Activated naive CD4-positive, alpha-beta T cell (primary cell): ENCODE measurements around the gene L3MBTL1.
"Not testable (repeated sequence)": the region's sequence is repeated elsewhere in the genome, so short reads cannot be mapped to it uniquely, and the experiment has no call there.

ENCODE experiments used
- DNase-seq, 4 experiments: peaks; one replicate each; lab custom pipeline; 2025; lab: John Stamatoyannopoulos, UW

Gene L3MBTL1

GRCh38 chr20:43507150-43508080 lies at the start of gene L3MBTL1:
Gene L3MBTL1 (plus strand): TSS chr20:43507697. CDS start chr20:43513504, 5,807 bp downstream.
- DNase-seq = no peak

DNA sequence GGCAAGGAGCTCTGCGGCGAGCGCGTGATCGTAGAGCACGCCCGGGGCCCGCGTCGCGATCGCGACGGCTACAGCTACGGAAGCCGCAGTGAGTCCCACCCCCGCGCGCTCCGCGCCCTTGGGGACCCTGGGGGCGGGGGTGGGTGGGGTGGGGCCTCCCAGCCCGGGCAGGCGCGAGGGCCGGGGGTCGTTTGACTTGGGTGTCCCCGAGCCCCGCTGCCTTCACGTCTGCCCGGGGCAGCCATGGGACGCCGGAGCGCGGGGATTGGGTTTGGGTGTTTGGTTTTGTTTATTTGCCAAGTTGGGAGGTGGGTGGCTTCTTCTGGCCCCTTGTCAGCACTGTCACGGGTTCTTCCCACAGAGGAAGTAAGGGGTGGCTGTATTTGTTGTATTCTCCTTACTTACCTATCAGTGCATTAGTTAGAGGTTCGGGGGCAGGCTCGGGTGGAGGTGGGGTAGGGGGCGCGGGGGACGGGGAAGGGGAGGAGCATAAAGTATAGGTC lies 49.0 kb upstream of the L3MBTL1 start:
- no peak for DNase-seq

DNA sequence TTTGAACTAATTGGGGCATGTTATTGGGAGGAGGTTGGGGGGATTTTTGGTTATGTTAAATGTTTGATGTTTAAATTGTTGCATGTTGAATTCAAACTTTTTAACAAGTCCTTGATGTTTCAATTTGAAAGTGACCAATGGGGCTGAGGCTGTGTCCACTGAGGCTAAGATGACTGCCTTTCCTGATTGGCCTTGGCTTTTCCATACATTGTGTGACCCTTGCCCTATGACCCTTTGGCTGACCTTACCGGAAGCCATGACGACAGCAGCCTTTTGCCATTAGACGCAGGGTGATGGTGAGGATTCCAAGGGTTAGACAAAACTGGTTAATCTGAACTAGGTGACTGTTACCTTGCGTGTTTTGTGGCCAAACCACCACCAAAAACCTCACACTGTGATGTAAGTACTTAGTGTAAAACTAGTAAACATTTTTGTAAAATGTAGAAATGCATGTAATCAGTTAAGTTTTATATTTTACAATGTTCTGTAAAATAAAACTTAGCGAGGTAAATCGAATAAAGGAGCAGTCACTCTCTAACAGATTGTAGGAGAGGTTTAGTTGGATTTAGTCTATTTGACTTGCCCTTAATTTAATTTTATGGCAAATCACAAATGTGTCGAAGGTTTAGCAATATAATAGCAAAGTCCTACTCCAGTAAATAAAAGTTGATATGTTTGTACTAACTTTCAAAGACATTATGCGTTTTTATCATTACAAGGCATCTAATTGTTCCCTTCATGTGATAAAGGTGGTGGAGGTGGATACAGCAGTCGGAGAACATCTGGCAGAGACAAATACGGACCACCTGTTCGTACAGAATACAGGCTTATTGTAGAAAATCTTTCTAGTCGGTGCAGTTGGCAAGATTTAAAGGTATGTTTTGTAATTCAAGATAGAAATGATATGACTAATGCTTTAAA lies 48.2 kb upstream of the L3MBTL1 start:
- DNase-seq = no peak

DNA sequence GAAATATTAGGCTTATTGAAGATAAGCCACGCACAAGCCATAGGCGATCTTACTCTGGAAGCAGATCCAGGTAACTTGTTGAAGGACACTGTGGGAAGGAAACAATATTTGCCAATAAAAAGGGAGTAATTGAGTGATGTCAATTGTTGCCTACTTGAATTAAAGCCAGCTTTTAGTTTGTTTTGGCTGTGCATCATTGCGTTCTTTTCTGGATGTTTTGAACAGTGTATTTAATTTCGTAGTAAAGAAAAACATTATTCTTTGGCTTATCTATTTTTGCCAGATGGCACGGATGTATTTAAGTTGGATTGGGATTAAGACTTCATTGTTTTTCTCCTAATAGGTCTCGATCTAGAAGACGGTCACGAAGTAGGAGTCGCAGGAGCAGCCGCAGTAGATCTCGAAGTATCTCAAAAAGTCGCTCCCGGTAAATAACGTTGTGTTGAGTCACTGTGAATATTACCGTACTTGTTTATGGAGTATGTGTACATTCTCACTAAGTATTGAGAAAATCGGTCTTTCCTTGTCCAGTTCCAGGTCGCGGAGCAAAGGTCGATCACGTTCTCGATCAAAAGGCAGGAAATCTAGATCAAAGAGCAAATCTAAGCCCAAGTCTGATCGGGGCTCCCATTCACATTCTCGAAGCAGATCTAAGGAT lies 47.2 kb upstream of the L3MBTL1 start:
- no peak for DNase-seq

DNA sequence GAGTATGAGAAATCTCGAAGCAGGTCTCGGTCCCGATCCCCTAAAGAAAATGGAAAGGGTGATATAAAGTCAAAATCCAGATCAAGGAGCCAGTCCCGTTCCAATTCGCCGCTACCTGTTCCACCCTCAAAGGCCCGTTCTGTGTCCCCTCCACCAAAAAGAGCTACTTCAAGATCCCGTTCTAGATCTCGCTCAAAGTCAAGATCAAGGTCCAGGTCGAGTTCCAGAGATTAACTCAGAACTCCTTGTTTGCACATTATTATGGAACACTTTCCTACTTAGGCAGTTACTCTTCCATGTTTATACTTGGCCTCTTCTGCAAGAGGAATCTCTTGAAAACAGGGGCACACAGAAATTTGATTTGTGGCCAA lies 46.7 kb upstream of the L3MBTL1 start:
- DNase-seq = no peak

- no peak for DNase-seq
Measured at GRCh38 chr20:43461894-43462659, 45.4 kb upstream of the L3MBTL1 start.

DNA sequence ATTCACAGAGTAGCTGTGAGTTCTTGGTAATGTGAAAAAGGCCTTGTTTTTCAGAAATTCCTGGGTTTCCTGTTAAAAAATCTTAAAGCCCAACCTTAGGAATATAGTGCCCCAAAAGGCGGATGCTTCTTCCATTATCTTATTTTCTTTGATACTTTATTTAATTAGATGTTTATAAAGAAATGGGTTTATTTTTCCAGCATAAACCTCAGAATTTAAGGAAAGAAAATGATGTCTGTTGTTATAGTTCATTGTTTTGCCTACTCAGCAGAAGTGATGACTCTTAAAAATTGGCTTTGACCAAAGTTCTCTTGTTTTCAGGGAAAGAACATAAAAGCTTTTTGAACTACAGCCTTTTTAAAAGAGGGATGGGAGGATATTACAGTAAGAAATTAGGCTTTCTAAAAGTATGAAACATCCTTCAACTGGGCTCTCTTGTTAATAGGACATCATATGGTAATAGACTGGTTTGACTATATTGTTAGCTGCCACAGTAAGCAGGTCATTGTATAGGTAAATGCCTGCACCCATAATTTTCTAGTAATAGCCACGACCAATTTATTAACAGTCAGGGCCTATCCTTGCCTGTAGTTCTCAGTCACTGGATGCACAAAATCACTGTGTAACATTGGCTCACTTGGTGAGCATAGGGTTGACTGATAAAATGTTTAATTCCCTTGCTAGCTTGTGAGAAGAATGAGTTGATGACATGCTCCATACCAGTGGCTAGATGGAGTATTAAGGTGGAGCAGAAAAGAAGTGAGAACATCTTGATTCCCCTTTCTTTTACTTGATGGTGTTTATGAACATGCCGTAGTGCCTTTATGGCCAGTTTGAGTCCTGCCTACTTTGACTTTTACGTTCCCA lies 44.6 kb upstream of the L3MBTL1 start:
- DNase-seq = no peak

DNA sequence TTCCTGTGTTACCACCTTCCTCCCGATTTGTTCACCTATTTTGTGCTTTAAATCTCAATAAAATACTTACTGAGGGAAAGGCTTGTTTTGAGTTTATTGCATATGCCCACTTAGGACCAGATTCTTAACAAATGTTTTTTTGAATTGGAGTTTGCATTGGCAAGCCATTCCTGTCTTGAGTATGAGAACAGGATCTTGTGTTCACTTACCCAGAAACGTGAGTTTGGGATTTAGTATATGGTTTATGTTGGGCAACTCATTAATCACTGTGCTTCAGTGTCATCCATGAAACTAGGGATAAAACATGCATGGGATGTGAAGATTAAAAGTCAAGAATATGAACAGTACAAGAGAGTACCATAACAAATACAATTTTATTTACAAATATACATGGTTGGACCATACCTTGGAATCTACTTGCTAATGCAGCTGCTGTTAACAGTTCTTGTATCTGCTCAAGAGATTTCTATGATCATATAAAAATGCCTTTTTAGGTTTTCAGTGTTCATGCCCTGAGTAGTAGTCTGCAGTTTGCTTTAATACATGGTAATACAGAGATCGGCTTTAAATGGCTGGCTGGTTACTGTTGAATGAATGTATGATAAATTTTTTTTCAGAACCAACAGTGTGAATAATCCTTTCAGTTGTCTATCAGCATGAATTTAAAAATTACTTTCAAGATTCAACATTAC lies 43.8 kb upstream of the L3MBTL1 start:
- no peak for DNase-seq

DNA sequence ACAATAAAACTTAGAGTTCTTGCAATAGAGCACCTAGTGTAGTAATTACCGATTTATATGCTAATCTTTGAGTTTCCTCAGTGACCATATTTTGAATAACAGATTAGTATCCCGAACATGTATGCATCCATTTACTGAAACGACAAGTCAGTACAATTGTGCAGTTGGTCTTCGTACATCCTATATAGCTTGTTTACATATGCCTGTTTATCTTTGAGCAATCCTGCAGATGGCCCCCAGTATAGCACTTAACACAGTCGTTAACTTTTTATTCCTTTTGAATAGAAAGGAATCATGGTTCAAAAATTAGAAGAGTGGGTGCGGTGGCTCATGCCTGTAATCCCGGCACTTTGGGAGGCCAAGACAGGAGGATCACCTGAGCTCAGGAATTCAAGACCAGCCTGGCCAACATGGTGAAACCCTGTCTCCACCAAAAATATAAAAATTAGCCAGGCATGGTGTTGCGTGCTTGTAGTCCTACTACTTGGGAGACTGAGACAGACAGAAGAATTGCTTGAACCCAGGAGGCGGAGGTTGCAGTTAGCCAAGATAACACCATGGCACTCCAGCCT lies 43.2 kb upstream of the L3MBTL1 start:
- no peak for DNase-seq

DNA sequence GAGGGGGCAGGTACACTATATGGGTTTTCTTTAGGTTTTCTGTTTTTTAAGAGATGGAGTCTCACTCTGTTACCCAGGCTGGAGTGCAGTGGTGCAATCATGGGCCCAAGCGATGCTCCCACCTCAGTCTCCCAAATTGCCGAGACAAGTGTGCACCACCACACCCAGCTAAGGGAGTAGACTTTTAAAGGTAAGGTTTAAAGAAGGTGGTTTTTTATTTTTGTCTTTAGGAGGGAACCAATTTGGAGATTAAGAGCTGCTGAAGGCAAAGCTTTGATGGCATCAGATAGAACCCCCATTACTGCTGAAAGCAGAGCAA lies 41.9 kb upstream of the L3MBTL1 start:
- no peak for DNase-seq

DNA sequence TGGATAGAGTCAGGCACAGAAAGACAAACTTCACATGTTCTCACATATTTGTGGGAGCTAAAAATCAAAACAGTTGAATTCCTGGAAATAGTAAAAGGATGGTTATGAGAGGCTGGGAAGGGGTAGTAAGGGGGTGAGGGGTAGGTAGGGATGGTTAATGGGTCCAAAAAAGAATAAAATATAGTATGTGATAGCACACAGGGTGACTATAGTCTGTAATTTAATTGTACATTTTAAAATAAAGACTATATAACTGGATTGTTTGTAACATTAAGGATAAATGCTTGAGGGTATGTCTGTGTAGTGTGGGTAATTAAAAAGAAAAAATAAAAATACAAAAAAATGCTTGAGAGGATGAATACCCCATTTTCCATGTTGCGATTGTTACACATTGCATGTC lies 39.9 kb upstream of the L3MBTL1 start:
- no peak for DNase-seq

DNA sequence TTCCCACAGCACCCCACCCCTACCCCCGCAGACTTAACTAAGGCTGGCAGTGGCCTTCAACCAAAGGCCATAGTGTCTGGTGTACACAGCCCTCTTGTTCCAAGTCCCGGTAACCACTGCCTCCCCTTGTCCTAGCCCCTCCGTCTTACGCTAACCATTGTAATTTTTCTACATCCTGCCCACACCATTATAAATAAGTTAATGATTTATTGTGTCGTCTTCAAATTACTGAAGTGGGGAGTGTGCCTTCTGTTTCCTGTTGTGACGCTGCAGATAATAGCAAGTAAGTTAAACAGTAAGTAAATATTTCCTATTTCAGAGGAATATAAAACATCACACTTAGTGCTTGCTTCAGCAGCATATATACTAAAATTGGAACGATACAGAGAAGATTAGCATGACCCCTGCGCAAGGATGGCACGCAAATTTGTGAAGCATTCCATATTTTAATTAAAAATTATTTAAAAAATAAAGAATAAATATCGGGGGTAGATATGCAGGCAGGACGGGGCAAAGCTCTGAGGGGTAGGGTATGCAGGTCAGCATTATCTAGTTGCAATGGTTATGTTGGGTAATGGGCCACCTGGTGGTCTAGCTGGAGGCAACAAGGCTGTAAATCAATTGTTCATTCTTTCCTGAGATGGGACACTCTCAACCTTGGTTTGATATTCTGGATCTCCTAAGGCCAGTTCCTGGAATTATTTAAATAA lies 34.7 kb upstream of the L3MBTL1 start:
- DNase-seq = no peak

DNA sequence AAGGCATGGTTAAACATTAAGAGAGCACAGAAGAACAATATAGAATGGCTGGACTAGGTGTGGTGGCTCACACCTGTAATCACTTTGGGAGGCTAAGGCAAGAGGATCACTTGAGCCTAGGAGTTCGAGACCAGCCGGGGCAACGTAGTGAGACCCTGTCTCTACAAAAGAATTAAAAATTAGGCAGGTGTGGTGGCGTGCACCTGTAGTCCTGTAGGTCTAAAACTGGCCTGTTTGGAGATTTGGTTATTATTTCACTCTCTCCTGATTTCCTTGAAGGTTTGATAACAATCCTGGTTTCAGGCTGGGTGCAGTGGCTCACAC lies 34.2 kb upstream of the L3MBTL1 start:
- DNase-seq = no peak

GRCh38 chr20:43477193-43477592 lies 30.3 kb upstream of the L3MBTL1 start:
- no peak for DNase-seq

GRCh38 chr20:43477619-43478018 lies 29.9 kb upstream of the L3MBTL1 start:
- DNase-seq = no peak

DNA sequence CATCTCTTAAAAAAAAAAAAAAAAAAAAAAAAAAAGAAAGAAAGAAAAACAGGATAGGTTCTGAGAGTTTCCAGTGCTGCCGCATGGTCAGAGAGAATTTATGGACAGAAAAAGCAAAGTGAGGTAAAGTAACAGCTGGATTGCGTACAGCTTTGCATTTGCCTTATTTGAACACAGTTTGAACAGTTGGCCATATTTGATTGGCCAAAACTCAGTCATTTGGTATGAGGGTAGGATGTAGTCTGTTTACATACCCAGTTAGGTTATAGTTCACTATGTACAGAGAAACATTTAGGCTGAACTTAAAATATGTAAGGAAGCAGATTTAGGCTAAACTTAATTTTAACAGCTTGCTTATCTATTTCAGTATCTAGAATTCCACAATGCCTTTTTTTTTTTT lies 17.5 kb upstream of the L3MBTL1 start:
- DNase-seq = no peak

DNA sequence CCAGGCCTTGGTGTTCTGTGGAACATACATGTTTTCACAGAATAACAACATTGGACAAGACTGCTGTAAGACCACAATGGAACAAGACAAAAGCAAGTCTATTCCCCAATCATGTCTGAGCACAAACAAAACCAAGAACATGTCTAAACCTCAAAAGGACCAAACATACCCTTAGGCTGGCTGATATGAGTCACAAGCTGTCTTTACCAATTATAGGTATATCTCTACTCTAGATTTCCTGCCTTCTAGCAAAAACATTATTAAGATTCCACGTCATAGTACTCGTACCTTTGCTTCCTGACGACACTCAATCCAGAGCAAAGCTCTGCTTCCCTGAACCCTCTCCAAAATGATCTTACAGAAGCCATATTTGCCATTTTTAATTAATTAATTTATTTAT lies 15.4 kb upstream of the L3MBTL1 start:
- no peak for DNase-seq

- DNase-seq = no peak
Measured at GRCh38 chr20:43495388-43495787, 12.1 kb upstream of the L3MBTL1 start.

GRCh38 chr20:43502021-43502420 lies 5.5 kb upstream of the L3MBTL1 start:
- not testable (repeated sequence) for DNase-seq
